ENCODE data around the gene HEPH.
A peak's percentile ranks its signal among the peaks of the same experiment; 100 is the strongest.

HEPH gene

GRCh38 chrX:66164470-66164869, 423 bp downstream of the HEPH start:
- Histone ChIP-seq H3K9me3 (replicated peaks; ENCODE audit: low read length) (no peaks in the 10 kb centered on the region), H3K4me2 (ENCODE audit: low read length) (peak overlapping the region; percentile 24), H3K4me1 (ENCODE audit: control insufficient read depth, insufficient read depth, low read length) (no peaks in the 10 kb centered on the region), H3K9ac (ENCODE audit: low read depth, low read length) (peak overlapping the region; percentile 64), H3K36me3 (ENCODE audit: insufficient read depth, low read length) (no peaks in the 10 kb centered on the region), H3K4me3 (ENCODE audit: low read length) (peak overlapping the region; percentile 55), H3K27me3 (ENCODE audit: control insufficient read depth, insufficient read depth, low read length) (no peaks in the 10 kb centered on the region)

DNA sequence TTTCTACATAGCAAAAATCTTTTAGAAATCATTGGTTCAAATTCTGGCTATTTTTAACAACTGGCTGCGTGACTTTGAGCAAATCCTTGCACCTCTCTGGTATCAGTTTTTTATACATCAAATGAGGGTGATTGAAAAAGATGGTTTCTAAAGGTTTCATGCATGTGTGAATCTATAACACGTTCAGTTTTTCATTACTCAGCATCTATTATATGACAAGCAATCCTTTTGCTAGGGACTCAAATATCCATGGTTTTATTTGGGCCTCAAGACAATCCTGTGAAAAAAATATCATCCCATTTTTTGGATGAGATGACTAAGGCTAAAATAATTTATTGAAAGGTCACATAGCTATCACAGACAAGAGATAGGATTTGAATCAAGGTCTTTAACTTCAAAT, 884 bp downstream of the HEPH start:
- Histone ChIP-seq H3K36me3 (ENCODE audit: insufficient read depth, low read length) (no peaks in the 10 kb centered on the region), H3K4me2 (ENCODE audit: low read length) (no peak overlapping the region), H3K27me3 (ENCODE audit: control insufficient read depth, insufficient read depth, low read length) (no peaks in the 10 kb centered on the region), H3K4me3 (ENCODE audit: low read length) (peak overlapping the region; percentile 55), H3K9me3 (replicated peaks; ENCODE audit: low read length) (no peaks in the 10 kb centered on the region), H3K4me1 (ENCODE audit: control insufficient read depth, insufficient read depth, low read length) (no peaks in the 10 kb centered on the region), H3K9ac (ENCODE audit: low read depth, low read length) (peak overlapping the region; percentile 64)

GRCh38 chrX:66166671-66167070, 2.6 kb downstream of the HEPH start:
- H3K4me3 ChIP-seq (ENCODE audit: low read length) = no peak overlapping the region
- no peaks in the 10 kb centered on the region for H3K4me1 ChIP-seq (ENCODE audit: control insufficient read depth, insufficient read depth, low read length)
- H3K36me3 ChIP-seq (ENCODE audit: insufficient read depth, low read length) = no peaks in the 10 kb centered on the region

GRCh38 chrX:66167431-66167830, 3.4 kb downstream of the HEPH start:
- Histone ChIP-seq H3K36me3 (ENCODE audit: insufficient read depth, low read length) (no peaks in the 10 kb centered on the region), H3K4me2 (ENCODE audit: low read length) (no peak overlapping the region), H3K9ac (ENCODE audit: low read depth, low read length) (no peak overlapping the region), H3K4me1 (ENCODE audit: control insufficient read depth, insufficient read depth, low read length) (no peaks in the 10 kb centered on the region), H3K27me3 (ENCODE audit: control insufficient read depth, insufficient read depth, low read length) (no peaks in the 10 kb centered on the region), H3K4me3 (ENCODE audit: low read length) (no peak overlapping the region), H3K9me3 (replicated peaks; ENCODE audit: low read length) (no peaks in the 10 kb centered on the region)

More at GRCh38 chrX:66166671-66167070, 2.6 kb downstream of the HEPH start:
- H3K4me2 ChIP-seq (ENCODE audit: low read length) = no peak overlapping the region
- H3K9me3 ChIP-seq (replicated peaks; ENCODE audit: low read length) = no peaks in the 10 kb centered on the region
- H3K9ac ChIP-seq (ENCODE audit: low read depth, low read length) = no peak overlapping the region
- no peaks in the 10 kb centered on the region for H3K27me3 ChIP-seq (ENCODE audit: control insufficient read depth, insufficient read depth, low read length)

DNA sequence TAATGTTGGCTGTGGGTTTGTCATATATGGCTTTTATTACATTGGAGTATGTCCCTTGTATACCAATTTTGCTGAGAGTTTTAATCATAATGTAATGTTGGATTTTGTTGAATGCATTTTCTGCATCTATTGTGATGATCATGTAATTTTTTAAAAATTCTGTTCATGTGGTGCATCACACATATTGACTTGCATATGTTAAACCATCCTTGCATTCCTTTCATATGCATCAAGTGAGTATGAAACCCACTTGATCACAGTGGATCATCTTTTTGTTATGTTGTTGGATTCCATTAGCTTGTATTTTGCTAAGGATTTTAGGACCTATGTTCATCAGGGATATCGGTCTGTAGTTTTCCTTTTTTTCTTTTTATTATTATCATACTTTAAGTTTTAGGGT, 12.1 kb downstream of the HEPH start:
- H3K4me1 ChIP-seq (ENCODE audit: control insufficient read depth, insufficient read depth, low read length) = no peaks in the 10 kb centered on the region
- H3K9me3 ChIP-seq (replicated peaks; ENCODE audit: low read length) = no peaks in the 10 kb centered on the region
- no peak overlapping the region for H3K9ac ChIP-seq (ENCODE audit: low read depth, low read length)
- H3K4me2 ChIP-seq (ENCODE audit: low read length) = no peak overlapping the region
- no peak overlapping the region for H3K4me3 ChIP-seq (ENCODE audit: low read length)
- no peaks in the 10 kb centered on the region for H3K36me3 ChIP-seq (ENCODE audit: insufficient read depth, low read length)
- H3K27me3 ChIP-seq (ENCODE audit: control insufficient read depth, insufficient read depth, low read length) = no peaks in the 10 kb centered on the region

DNA sequence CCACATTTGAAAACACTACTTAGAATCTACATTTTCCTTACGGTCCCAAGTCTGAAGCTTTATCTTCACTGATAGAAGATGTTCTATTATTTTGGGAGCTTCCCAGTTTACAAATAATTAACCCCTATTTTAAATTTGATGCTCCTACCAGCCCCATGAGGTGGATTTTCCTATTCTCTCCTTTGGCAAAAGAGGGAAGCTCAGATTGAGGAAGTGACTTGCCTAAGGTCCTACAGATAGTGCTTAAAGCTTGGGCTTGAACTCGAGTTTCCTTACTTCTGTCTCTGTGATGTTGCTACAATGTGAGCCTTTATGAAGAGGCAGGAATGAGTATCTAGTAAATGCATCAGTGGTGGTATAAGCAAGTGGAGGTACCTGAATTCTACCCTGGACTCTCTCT, 27.5 kb downstream of the HEPH start:
- no peak overlapping the region for H3K4me3 ChIP-seq (ENCODE audit: low read length)
- H3K27me3 ChIP-seq (ENCODE audit: control insufficient read depth, insufficient read depth, low read length) = no peaks in the 10 kb centered on the region
- H3K9ac ChIP-seq (ENCODE audit: low read depth, low read length) = no peak overlapping the region
- no peak overlapping the region for H3K4me2 ChIP-seq (ENCODE audit: low read length)
- no peaks in the 10 kb centered on the region for H3K4me1 ChIP-seq (ENCODE audit: control insufficient read depth, insufficient read depth, low read length)
- peaks cover 3% of the 10 kb centered on the region for H3K9me3 ChIP-seq (replicated peaks; ENCODE audit: low read length)
- no peaks in the 10 kb centered on the region for H3K36me3 ChIP-seq (ENCODE audit: insufficient read depth, low read length)

- no peak overlapping the region for H3K9ac ChIP-seq (ENCODE audit: low read depth, low read length)
- no peaks in the 10 kb centered on the region for H3K27me3 ChIP-seq (ENCODE audit: control insufficient read depth, insufficient read depth, low read length)
- no peaks in the 10 kb centered on the region for H3K4me1 ChIP-seq (ENCODE audit: control insufficient read depth, insufficient read depth, low read length)
- H3K36me3 ChIP-seq (ENCODE audit: insufficient read depth, low read length) = no peaks in the 10 kb centered on the region
- no peak overlapping the region for H3K4me2 ChIP-seq (ENCODE audit: low read length)
- no peaks in the 10 kb centered on the region for H3K9me3 ChIP-seq (replicated peaks; ENCODE audit: low read length)
- H3K4me3 ChIP-seq (ENCODE audit: low read length) = no peak overlapping the region
Observed at GRCh38 chrX:66193821-66194220, 29.8 kb downstream of the HEPH start.

GRCh38 chrX:66200050-66200664, 36.1 kb downstream of the HEPH start:
- H3K9me3 ChIP-seq (replicated peaks; ENCODE audit: low read length) = no peaks in the 10 kb centered on the region
- H3K27me3 ChIP-seq (ENCODE audit: control insufficient read depth, insufficient read depth, low read length) = no peaks in the 10 kb centered on the region
- H3K36me3 ChIP-seq (ENCODE audit: insufficient read depth, low read length) = no peaks in the 10 kb centered on the region
- no peaks in the 10 kb centered on the region for H3K4me1 ChIP-seq (ENCODE audit: control insufficient read depth, insufficient read depth, low read length)
- H3K4me3 ChIP-seq (ENCODE audit: low read length) = no peak overlapping the region
- no peak overlapping the region for H3K9ac ChIP-seq (ENCODE audit: low read depth, low read length)
- H3K4me2 ChIP-seq (ENCODE audit: low read length) = no peak overlapping the region

- Histone ChIP-seq H3K4me3 (ENCODE audit: low read length) (no peak overlapping the region), H3K27me3 (ENCODE audit: control insufficient read depth, insufficient read depth, low read length) (no peaks in the 10 kb centered on the region), H3K9ac (ENCODE audit: low read depth, low read length) (no peak overlapping the region), H3K9me3 (replicated peaks; ENCODE audit: low read length) (no peaks in the 10 kb centered on the region), H3K4me2 (ENCODE audit: low read length) (no peak overlapping the region), H3K4me1 (ENCODE audit: control insufficient read depth, insufficient read depth, low read length) (no peaks in the 10 kb centered on the region), H3K36me3 (ENCODE audit: insufficient read depth, low read length) (no peaks in the 10 kb centered on the region)
Observed at GRCh38 chrX:66200855-66201795, 37.1 kb downstream of the HEPH start.

DNA sequence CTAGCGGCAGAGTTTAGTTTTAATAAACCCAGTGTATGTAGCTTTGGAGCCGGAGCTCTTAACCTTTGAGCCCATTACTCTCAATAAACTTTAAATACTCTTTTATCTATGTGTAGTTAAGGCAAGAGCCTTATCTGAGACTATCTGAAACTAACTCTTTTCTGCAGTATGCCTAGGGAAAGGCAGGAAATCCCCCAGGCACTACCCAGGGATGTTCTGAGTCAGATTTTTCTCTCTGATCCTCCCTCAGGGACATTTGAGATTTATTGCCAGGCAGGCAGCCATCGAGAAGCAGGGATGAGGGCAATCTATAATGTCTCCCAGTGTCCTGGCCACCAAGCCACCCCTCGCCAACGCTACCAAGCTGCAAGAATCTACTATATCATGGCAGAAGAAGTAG, 39.1 kb downstream of the HEPH start:
- Histone ChIP-seq H3K27me3 (ENCODE audit: control insufficient read depth, insufficient read depth, low read length) (no peaks in the 10 kb centered on the region), H3K9me3 (replicated peaks; ENCODE audit: low read length) (no peaks in the 10 kb centered on the region), H3K9ac (ENCODE audit: low read depth, low read length) (no peak overlapping the region), H3K4me3 (ENCODE audit: low read length) (no peak overlapping the region), H3K36me3 (ENCODE audit: insufficient read depth, low read length) (no peaks in the 10 kb centered on the region), H3K4me1 (ENCODE audit: control insufficient read depth, insufficient read depth, low read length) (no peaks in the 10 kb centered on the region), H3K4me2 (ENCODE audit: low read length) (no peak overlapping the region)

DNA sequence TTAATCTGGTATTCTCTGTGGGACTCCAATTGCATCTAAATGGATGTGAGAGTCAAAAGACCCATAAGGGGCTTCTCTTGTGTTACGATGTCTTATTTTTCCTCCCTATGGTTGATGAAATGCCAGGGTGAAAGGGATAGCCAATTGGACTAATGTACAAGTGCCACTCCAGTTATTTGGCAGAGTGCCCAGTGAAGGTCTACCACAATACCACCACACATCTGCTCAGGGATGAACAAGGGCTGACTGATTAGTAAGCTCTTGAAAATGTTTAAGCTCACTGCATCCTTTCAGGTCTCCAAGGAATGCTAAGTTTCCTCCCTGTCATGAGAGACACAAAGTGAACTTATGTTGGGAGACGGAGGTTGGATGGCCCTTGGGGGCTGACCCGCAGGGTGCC, 57.8 kb downstream of the HEPH start:
- H3K9ac ChIP-seq (ENCODE audit: low read depth, low read length) = no peak overlapping the region
- H3K4me1 ChIP-seq (ENCODE audit: control insufficient read depth, insufficient read depth, low read length) = no peaks in the 10 kb centered on the region
- no peak overlapping the region for H3K4me3 ChIP-seq (ENCODE audit: low read length)
- no peaks in the 10 kb centered on the region for H3K27me3 ChIP-seq (ENCODE audit: control insufficient read depth, insufficient read depth, low read length)
- H3K36me3 ChIP-seq (ENCODE audit: insufficient read depth, low read length) = no peaks in the 10 kb centered on the region
- H3K4me2 ChIP-seq (ENCODE audit: low read length) = no peak overlapping the region
- no peaks in the 10 kb centered on the region for H3K9me3 ChIP-seq (replicated peaks; ENCODE audit: low read length)

DNA sequence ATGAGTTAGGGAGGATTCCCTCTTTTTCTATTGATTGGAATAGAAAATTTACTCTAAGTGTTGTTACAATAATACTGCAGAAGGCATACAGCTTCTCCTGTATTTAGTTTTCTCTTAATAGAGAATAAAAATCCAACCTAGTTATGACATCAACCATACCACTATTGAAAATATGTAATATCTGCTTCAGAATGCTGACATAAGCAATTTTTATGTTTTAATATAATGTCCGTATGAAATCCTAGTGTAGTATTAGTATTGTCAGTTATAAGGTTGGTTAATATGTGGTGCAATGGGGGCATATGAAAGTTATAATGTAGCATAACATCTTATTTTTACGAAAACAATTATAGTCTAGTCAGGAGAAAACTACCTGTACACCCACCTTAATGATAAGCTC, 68.2 kb downstream of the HEPH start:
- H3K4me1 ChIP-seq (ENCODE audit: control insufficient read depth, insufficient read depth, low read length) = no peaks in the 10 kb centered on the region
- H3K9ac ChIP-seq (ENCODE audit: low read depth, low read length) = no peak overlapping the region
- H3K4me3 ChIP-seq (ENCODE audit: low read length) = no peak overlapping the region
- H3K27me3 ChIP-seq (ENCODE audit: control insufficient read depth, insufficient read depth, low read length) = no peaks in the 10 kb centered on the region
- no peaks in the 10 kb centered on the region for H3K9me3 ChIP-seq (replicated peaks; ENCODE audit: low read length)
- H3K4me2 ChIP-seq (ENCODE audit: low read length) = no peak overlapping the region
- no peaks in the 10 kb centered on the region for H3K36me3 ChIP-seq (ENCODE audit: insufficient read depth, low read length)

Measured in skeletal muscle satellite cell (primary cell).